Activated T-cell treated with anti-CD3 and anti-CD28 coated beads for 1 hour (primary cell): ENCODE results near the gene HTATSF1.

Experiments used
- DNase-seq: peaks from one replicate; pipeline ENCODE4 v3.0.0-alpha.2; 2020; ENCODE audit warnings: low read depth

The HTATSF1 gene

GRCh38 chrX:136496764-136497555, 432 bp upstream of the HTATSF1 start:
- peak; percentile 74 for DNase-seq

- no peak for DNase-seq
These were observed 21.7 kb downstream of the HTATSF1 start for GRCh38 chrX:136519069-136519468.

GRCh38 chrX:136523770-136524169, 26.4 kb downstream of the HTATSF1 start:
- no peak for DNase-seq

- DNase-seq, result no peak
These were observed 28.6 kb downstream of the HTATSF1 start for GRCh38 chrX:136525738-136526606.

GRCh38 chrX:136528645-136529315, 31.4 kb downstream of the HTATSF1 start:
- DNase-seq, result no peak

- no peak for DNase-seq
These were observed 32.4 kb downstream of the HTATSF1 start for GRCh38 chrX:136529795-136530194.

GRCh38 chrX:136531951-136532350, 34.6 kb downstream of the HTATSF1 start, which contains the start of gene VGLL1:
TSS of gene VGLL1 (plus strand) at chrX:136532215. CDS start at chrX:136536021, 3,806 bp downstream.
- no peak for DNase-seq

- DNase-seq, result no peak
These were observed 36.7 kb downstream of the HTATSF1 start for GRCh38 chrX:136534131-136534530.

GRCh38 chrX:136538811-136539210, 41.4 kb downstream of the HTATSF1 start:
- DNase-seq, result no peak

- DNase-seq, result no peak
These were observed 42.8 kb downstream of the HTATSF1 start for GRCh38 chrX:136540226-136540625.

GRCh38 chrX:136541294-136541693, 43.9 kb downstream of the HTATSF1 start:
- DNase-seq, result no peak

GRCh38 chrX:136542281-136542680, 44.9 kb downstream of the HTATSF1 start:
- DNase-seq, result no peak

GRCh38 chrX:136546371-136546781, 49.0 kb downstream of the HTATSF1 start:
- DNase-seq, result no peak

GRCh38 chrX:136549226-136549625, 51.8 kb downstream of the HTATSF1 start:
- no peak for DNase-seq

- DNase-seq, result no peak
These were observed 54.0 kb downstream of the HTATSF1 start for GRCh38 chrX:136551410-136551809.

- DNase-seq, result no peak
These were observed 58.3 kb downstream of the HTATSF1 start for GRCh38 chrX:136555694-136556093.
